ENCODE results near the gene CACNA1I.
"Not testable (repeated sequence)": the region's sequence is repeated elsewhere in the genome, so short reads cannot be mapped to it uniquely, and the experiment has no call there.

- TF ChIP-seq CTCF (conservative IDR thresholded peaks at IDR 0.05 in 1 of 2, IDR thresholded peaks at IDR 0.05 in 1 of 2; ENCODE audit: extremely low read depth in 1 of 2, insufficient read depth in 1 of 2, low read depth in 1 of 2, low read length in 2 of 2); EZH2 (IDR thresholded peaks at IDR 0.05; ENCODE audit: borderline replicate concordance, low read length): not testable (repeated sequence)
Observed at GRCh38 chr22:39521106-39521885, 49.3 kb upstream of the CACNA1I start.

All from mammary epithelial cell (primary cell).